Mucosa of stomach (tissue), 1 donor: ENCODE measurements around the gene CPXM1.
"Not testable (repeated sequence)": the region's sequence is repeated elsewhere in the genome, so short reads cannot be mapped to it uniquely, and the experiment has no call there.

Experiments
- H3K27me3 ChIP-seq: one replicate; pipeline ENCODE4 v1.7.0; 2013; ENCODE audit warnings: mild to moderate bottlenecking, low read length; ENCODE audit not compliant: control insufficient read depth, insufficient read depth
- H3K36me3 ChIP-seq: one replicate; pipeline ENCODE4 v1.7.0; 2013; ENCODE audit warnings: low read length; ENCODE audit not compliant: control insufficient read depth, insufficient read depth
- H3K4me1 ChIP-seq: one replicate; pipeline ENCODE4 v1.7.0; 2013; ENCODE audit warnings: mild to moderate bottlenecking, low read length; ENCODE audit not compliant: control insufficient read depth, insufficient read depth
- H3K4me3 ChIP-seq: one replicate; pipeline ENCODE4 v1.7.0; 2013; ENCODE audit warnings: low read length
- H3K9ac ChIP-seq: one replicate; pipeline ENCODE4 v1.7.0; 2013; ENCODE audit warnings: mild to moderate bottlenecking, low read length, moderate library complexity
- H3K9me3 ChIP-seq: one replicate; pipeline ENCODE4 v1.7.0; 2013; ENCODE audit warnings: mild to moderate bottlenecking, low read length, moderate library complexity; ENCODE audit not compliant: control insufficient read depth
- donor health status: Pancreatic carcinoma.

Gene CPXM1

GRCh38 chr20:2820084-2820895 is 19.9 kb upstream of the CPXM1 start:
- Histone ChIP-seq H3K4me1 (no peaks in the 10 kb centered on the region), H3K9ac (no peak overlapping the region), H3K9me3 (no peaks in the 10 kb centered on the region), H3K27me3 (peaks cover 36% of the 10 kb centered on the region), H3K4me3 (no peak overlapping the region), H3K36me3 (no peaks in the 10 kb centered on the region)

GRCh38 chr20:2817891-2818595 is 17.6 kb upstream of the CPXM1 start:
- H3K36me3 ChIP-seq = no peaks in the 10 kb centered on the region
- H3K9me3 ChIP-seq = no peaks in the 10 kb centered on the region
- no peak overlapping the region for H3K9ac ChIP-seq
- peaks cover 36% of the 10 kb centered on the region for H3K27me3 ChIP-seq
- no peak overlapping the region for H3K4me3 ChIP-seq
- no peaks in the 10 kb centered on the region for H3K4me1 ChIP-seq

GRCh38 chr20:2817341-2817726 is 16.9 kb upstream of the CPXM1 start:
- Histone ChIP-seq H3K27me3 (peaks cover 36% of the 10 kb centered on the region), H3K36me3 (no peaks in the 10 kb centered on the region), H3K9ac (no peak overlapping the region), H3K4me1 (no peaks in the 10 kb centered on the region), H3K9me3 (no peaks in the 10 kb centered on the region), H3K4me3 (no peak overlapping the region)

GRCh38 chr20:2816583-2817340 is 16.3 kb upstream of the CPXM1 start:
- Histone ChIP-seq H3K27me3 (peaks cover 33% of the 10 kb centered on the region), H3K36me3 (no peaks in the 10 kb centered on the region), H3K4me3 (no peak overlapping the region), H3K9ac (no peak overlapping the region), H3K4me1 (no peaks in the 10 kb centered on the region), H3K9me3 (no peaks in the 10 kb centered on the region)

- Histone ChIP-seq H3K27me3 (peaks cover 28% of the 10 kb centered on the region), H3K4me3 (no peak within 1 kb of the TSS), H3K36me3 (no peaks in the 10 kb centered on the region), H3K9me3 (no peaks in the 10 kb centered on the region), H3K9ac (no peak within 1 kb of the TSS), H3K4me1 (no peaks in the 10 kb centered on the region)
Measured at GRCh38 chr20:2816030-2816582, 15.7 kb upstream of the CPXM1 start, which contains the start of gene TMEM239. Gene TMEM239 (plus strand): TSS chr20:2816364. CDS start chr20:2816555, 191 bp downstream.

GRCh38 chr20:2815242-2815900 is 14.9 kb upstream of the CPXM1 start:
- no peaks in the 10 kb centered on the region for H3K9me3 ChIP-seq
- no peaks in the 10 kb centered on the region for H3K4me1 ChIP-seq
- H3K9ac ChIP-seq = no peak overlapping the region
- H3K27me3 ChIP-seq = peaks cover 20% of the 10 kb centered on the region
- no peaks in the 10 kb centered on the region for H3K36me3 ChIP-seq
- H3K4me3 ChIP-seq = no peak overlapping the region

- Histone ChIP-seq H3K4me1 (no peaks in the 10 kb centered on the region), H3K9ac (no peak within 1 kb of the TSS), H3K36me3 (no peaks in the 10 kb centered on the region), H3K27me3 (peaks cover 13% of the 10 kb centered on the region), H3K4me3 (no peak within 1 kb of the TSS), H3K9me3 (no peaks in the 10 kb centered on the region)
Measured at GRCh38 chr20:2814587-2815051, 14.2 kb upstream of the CPXM1 start, which contains the start of gene C20orf141. Gene C20orf141 (plus strand): TSS chr20:2814987. CDS start chr20:2815185, 198 bp downstream.

GRCh38 chr20:2814076-2814475 is 13.6 kb upstream of the CPXM1 start:
- Histone ChIP-seq H3K9me3 (no peaks in the 10 kb centered on the region), H3K4me1 (no peaks in the 10 kb centered on the region), H3K4me3 (no peak overlapping the region), H3K36me3 (no peaks in the 10 kb centered on the region), H3K27me3 (peaks cover 7% of the 10 kb centered on the region), H3K9ac (no peak overlapping the region)

GRCh38 chr20:2812189-2812588 is 11.8 kb upstream of the CPXM1 start:
- Histone ChIP-seq H3K4me3 (no peak overlapping the region), H3K36me3 (no peaks in the 10 kb centered on the region), H3K4me1 (no peaks in the 10 kb centered on the region), H3K27me3 (peaks cover 15% of the 10 kb centered on the region), H3K9me3 (no peaks in the 10 kb centered on the region), H3K9ac (no peak overlapping the region)

GRCh38 chr20:2809690-2810089 is 9.3 kb upstream of the CPXM1 start:
- H3K4me3 ChIP-seq = no peak overlapping the region
- no peak overlapping the region for H3K9ac ChIP-seq
- no peaks in the 10 kb centered on the region for H3K9me3 ChIP-seq
- H3K4me1 ChIP-seq = no peaks in the 10 kb centered on the region
- peaks cover 39% of the 10 kb centered on the region for H3K27me3 ChIP-seq
- no peaks in the 10 kb centered on the region for H3K36me3 ChIP-seq

- not testable (repeated sequence) for H3K4me3 ChIP-seq, H3K9ac ChIP-seq
- H3K27me3 ChIP-seq = peaks cover 51% of the 10 kb centered on the region
Measured at GRCh38 chr20:2807929-2808328, 7.5 kb upstream of the CPXM1 start.

More at GRCh38 chr20:2807929-2808328, 7.5 kb upstream of the CPXM1 start:
- not testable (repeated sequence) for H3K9me3 ChIP-seq, H3K4me1 ChIP-seq, H3K36me3 ChIP-seq
